ENCODE data around the gene POLR2B. TPM values are rescaled to one million over a fixed set of nuclear protein-coding genes. Genes with fewer than 3 reads are reported as not detected.

POLR2B gene
- total RNA-seq, 1 donor from 2014 or later = 73.0 TPM

GRCh38 chr4:56986192-56986591, 7.5 kb downstream of the POLR2B start:
- H3K27me3 ChIP-seq (ENCODE audit: low read depth) = no peaks in the 10 kb centered on the region
- H3K4me1 ChIP-seq = peaks cover 43% of the 10 kb centered on the region
- no peak for TF ChIP-seq CTCF (IDR thresholded peaks at IDR 0.05; ENCODE audit: borderline replicate concordance)
- H3K4me3 ChIP-seq = no peak overlapping the region
- intact Hi-C loops (cut with micrococcal nuclease) = no loop called here
- no peaks in the 10 kb centered on the region for H3K9me3 ChIP-seq (replicated peaks)
- H3K27ac ChIP-seq (replicated peaks) = no peak overlapping the region
- peaks cover 59% of the 10 kb centered on the region for H3K36me3 ChIP-seq
- no peak for DNase-seq

- DNase-seq = no peak
- H3K36me3 ChIP-seq = peaks cover 66% of the 10 kb centered on the region
Measured at GRCh38 chr4:56986952-56987351, 8.3 kb downstream of the POLR2B start.

GRCh38 chr4:56990109-56990905, 11.6 kb downstream of the POLR2B start:
- Histone ChIP-seq H3K4me1 (peaks cover 20% of the 10 kb centered on the region), H3K27ac (replicated peaks) (no peak overlapping the region), H3K36me3 (peaks cover 88% of the 10 kb centered on the region), H3K4me3 (no peak overlapping the region), H3K9me3 (replicated peaks) (no peaks in the 10 kb centered on the region), H3K27me3 (ENCODE audit: low read depth) (no peaks in the 10 kb centered on the region)
- intact Hi-C loops (cut with micrococcal nuclease) = no loop called here
- no peak for DNase-seq
- no peak for TF ChIP-seq CTCF (IDR thresholded peaks at IDR 0.05; ENCODE audit: borderline replicate concordance)

More at GRCh38 chr4:56986952-56987351, 8.3 kb downstream of the POLR2B start:
- H3K4me3 ChIP-seq = no peak overlapping the region
- no peaks in the 10 kb centered on the region for H3K27me3 ChIP-seq (ENCODE audit: low read depth)
- TF ChIP-seq CTCF (IDR thresholded peaks at IDR 0.05; ENCODE audit: borderline replicate concordance) = no peak
- peaks cover 43% of the 10 kb centered on the region for H3K4me1 ChIP-seq
- intact Hi-C loops (cut with micrococcal nuclease) = no loop called here
- no peaks in the 10 kb centered on the region for H3K9me3 ChIP-seq (replicated peaks)
- H3K27ac ChIP-seq (replicated peaks) = no peak overlapping the region

- Histone ChIP-seq H3K4me1 (peaks cover 32% of the 10 kb centered on the region), H3K4me3 (peak overlapping the region; percentile 8), H3K36me3 (peaks cover 75% of the 10 kb centered on the region), H3K27me3 (ENCODE audit: low read depth) (no peaks in the 10 kb centered on the region), H3K9me3 (replicated peaks) (no peaks in the 10 kb centered on the region), H3K27ac (replicated peaks) (peak overlapping the region; percentile 74)
- DNase-seq = peak; percentile 69
- intact Hi-C loops (cut with micrococcal nuclease) = no loop called here
- TF ChIP-seq CTCF (IDR thresholded peaks at IDR 0.05; ENCODE audit: borderline replicate concordance) = no peak
Measured at GRCh38 chr4:56995525-56995924, 16.8 kb downstream of the POLR2B start.

- TF ChIP-seq CTCF (IDR thresholded peaks at IDR 0.05; ENCODE audit: borderline replicate concordance) = no peak
- DNase-seq = no peak
- intact Hi-C loops (cut with micrococcal nuclease) = no loop called here
- H3K27me3 ChIP-seq (ENCODE audit: low read depth) = no peaks in the 10 kb centered on the region
- H3K36me3 ChIP-seq = peaks cover 75% of the 10 kb centered on the region
- no peak overlapping the region for H3K27ac ChIP-seq (replicated peaks)
- no peaks in the 10 kb centered on the region for H3K9me3 ChIP-seq (replicated peaks)
- no peak overlapping the region for H3K4me3 ChIP-seq
- H3K4me1 ChIP-seq = peaks cover 21% of the 10 kb centered on the region
Measured at GRCh38 chr4:56999751-57000150, 21.1 kb downstream of the POLR2B start.

Data from left ventricle myocardium inferior (tissue), 1 donor.